Fibroblast of lung (primary cell): Measurements from ENCODE around the gene GALNT12. TPM values are rescaled to one million over a fixed set of nuclear protein-coding genes. Genes with fewer than 3 reads are reported as not detected.

Experiments used
- DNase-seq, 2 donors: peaks; one replicate each; pipeline versions ENCODE4 v3.0.0 to v3.0.0-alpha.2; 2010; ENCODE audit warnings: low read depth in 2 of 2
- H2AFZ ChIP-seq: 2 replicates; pipeline ENCODE4 v1.5.1; 2012; ENCODE audit warnings: low read length, control low read depth, inconsistent platforms
- H3K27ac ChIP-seq: 2 replicates; pipeline ENCODE4 v1.5.1; 2011; ENCODE audit warnings: low read length, control low read depth; ENCODE audit not compliant: insufficient read depth
- H3K27me3 ChIP-seq: 2 replicates; pipeline ENCODE4 v1.5.1; 2011; ENCODE audit warnings: mild to moderate bottlenecking, low read length; ENCODE audit not compliant: control insufficient read depth, insufficient read depth
- H3K36me3 ChIP-seq: 2 replicates; pipeline ENCODE4 v1.5.1; 2011; ENCODE audit warnings: low read length; ENCODE audit not compliant: control insufficient read depth, insufficient read depth
- H3K4me1 ChIP-seq: 2 replicates; pipeline ENCODE4 v1.5.1; 2011; ENCODE audit warnings: low read length; ENCODE audit not compliant: control insufficient read depth, insufficient read depth; ENCODE audit errors: extremely low read depth
- H3K4me2 ChIP-seq: 2 replicates; pipeline ENCODE4 v1.5.1; 2011; ENCODE audit warnings: low read length, control low read depth; ENCODE audit not compliant: insufficient read depth; ENCODE audit errors: extremely low read depth
- H3K4me3 ChIP-seq, 4 experiments: fragments of 200-600 bp in 1 of 4; sonication (generic) in 1 of 4; replicated peaks in 1 of 4; 2 replicates each; pipeline ENCODE4 v1.5.1; 2011 to 2016; ENCODE audit warnings: low read length in 4 of 4, low read depth in 3 of 4, mild to moderate bottlenecking in 3 of 4, control low read depth in 2 of 4, inconsistent platforms in 1 of 4, mixed read lengths in 1 of 4; ENCODE audit not compliant: insufficient read depth in 1 of 4; ENCODE audit errors: control extremely low read depth in 1 of 4
- H3K79me2 ChIP-seq: 2 replicates; pipeline ENCODE4 v1.5.1; 2012; ENCODE audit warnings: mild to moderate bottlenecking, low read length, inconsistent platforms; ENCODE audit not compliant: control insufficient read depth, insufficient read depth
- H3K9ac ChIP-seq: 2 replicates; pipeline ENCODE4 v1.5.1; 2011; ENCODE audit warnings: mild to moderate bottlenecking, low read length, control low read depth; ENCODE audit not compliant: insufficient read depth
- H3K9me3 ChIP-seq: 2 replicates; pipeline ENCODE4 v1.5.1; 2012; ENCODE audit warnings: low read depth, low read length; ENCODE audit not compliant: control insufficient read depth, insufficient read depth
- H4K20me1 ChIP-seq: 2 replicates; pipeline ENCODE4 v1.5.1; 2011; ENCODE audit warnings: low read length; ENCODE audit not compliant: control insufficient read depth, insufficient read depth; ENCODE audit errors: extremely low read depth
- EZH2 ChIP-seq: IDR thresholded peaks from 2 replicates; pipeline ENCODE4 v1.5.1; 2012; ENCODE audit warnings: low read length, control low read depth, mild to moderate bottlenecking; ENCODE audit errors: missing control alignments
- polyA plus RNA-seq, 2 donors: library from polyadenylated mRNA; depleted of rRNA in 1 of 2; stranded (reverse) in 1 of 2; unstranded in 1 of 2; fragments of >200 nt; gene quantifications; 2 replicates each; pipeline ENCODE4 v1.2.1, GENCODE V29; 2011 to 2012; ENCODE audit warnings: missing spikeins in 1 of 2
- total RNA-seq: library from RNA; depleted of rRNA; stranded (reverse); fragments of >200 nt; gene quantifications from 2 replicates; pipeline ENCODE4 v1.2.1, GENCODE V29; 2014
- TF ChIP-seq, protein P1 (sequence below), 2 donors: IDR thresholded peaks in 1 of 2; conservative IDR thresholded peaks in 1 of 2; 1 replicate in 1 of 2; 2 replicates in 1 of 2; pipeline ENCODE4 v1.5.1; 2011 to 2012; ENCODE audit warnings: low read length in 2 of 2, control low read depth in 1 of 2, inconsistent platforms in 1 of 2, low read depth in 1 of 2, mild to moderate bottlenecking in 1 of 2

The GALNT12 gene
- total and polyA plus RNA-seq, 2 donors (not counting 1 experiment from before 2014, with no cell fraction given): 9.4 to 18.2 TPM

DNA sequence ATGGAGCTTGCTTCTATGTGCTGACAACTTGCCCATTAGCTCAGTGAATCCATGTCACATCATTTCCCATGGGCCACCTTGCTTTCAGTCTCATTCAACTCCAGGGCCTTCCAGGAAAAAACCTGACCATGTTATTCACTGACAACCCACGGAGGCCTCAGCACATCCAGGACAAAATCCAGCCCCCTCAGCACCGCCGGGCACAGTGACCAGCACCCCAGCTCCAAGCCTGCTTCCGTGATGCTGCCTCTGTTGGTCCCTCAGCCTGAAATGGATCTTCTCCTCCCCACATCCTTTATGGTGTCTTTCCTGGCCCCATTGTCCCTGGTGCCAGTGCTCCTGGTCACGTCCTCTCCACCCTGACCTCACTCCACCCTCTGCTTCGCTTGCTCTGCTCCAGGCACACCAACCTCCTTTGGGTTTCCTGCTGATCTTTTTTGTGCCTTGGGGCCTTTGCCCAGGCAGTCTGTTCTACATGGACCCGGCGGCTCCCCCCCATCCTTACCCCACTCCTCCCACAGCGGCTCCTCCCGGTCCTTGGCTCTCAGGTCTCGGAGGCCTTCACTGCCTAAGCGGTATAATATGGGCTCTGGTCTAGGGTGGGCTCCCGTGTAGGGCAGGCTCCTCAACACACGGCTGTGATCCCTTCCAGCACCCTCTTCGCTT lies 36.1 kb upstream of the GALNT12 start:
- Histone ChIP-seq H3K9me3 (no peaks in the 10 kb centered on the region), H3K36me3 (peaks cover 2% of the 10 kb centered on the region), H3K27me3 (no peaks in the 10 kb centered on the region), H2AFZ (no peak overlapping the region), H3K4me1 (no peaks in the 10 kb centered on the region), H4K20me1 (no peaks in the 10 kb centered on the region), H3K4me3 (no peak overlapping the region), H3K79me2 (no peaks in the 10 kb centered on the region), H3K4me2 (no peak overlapping the region), H3K27ac (no peak overlapping the region), H3K9ac (no peak overlapping the region)
- DNase-seq: no peak
- TF ChIP-seq, protein P1, sequence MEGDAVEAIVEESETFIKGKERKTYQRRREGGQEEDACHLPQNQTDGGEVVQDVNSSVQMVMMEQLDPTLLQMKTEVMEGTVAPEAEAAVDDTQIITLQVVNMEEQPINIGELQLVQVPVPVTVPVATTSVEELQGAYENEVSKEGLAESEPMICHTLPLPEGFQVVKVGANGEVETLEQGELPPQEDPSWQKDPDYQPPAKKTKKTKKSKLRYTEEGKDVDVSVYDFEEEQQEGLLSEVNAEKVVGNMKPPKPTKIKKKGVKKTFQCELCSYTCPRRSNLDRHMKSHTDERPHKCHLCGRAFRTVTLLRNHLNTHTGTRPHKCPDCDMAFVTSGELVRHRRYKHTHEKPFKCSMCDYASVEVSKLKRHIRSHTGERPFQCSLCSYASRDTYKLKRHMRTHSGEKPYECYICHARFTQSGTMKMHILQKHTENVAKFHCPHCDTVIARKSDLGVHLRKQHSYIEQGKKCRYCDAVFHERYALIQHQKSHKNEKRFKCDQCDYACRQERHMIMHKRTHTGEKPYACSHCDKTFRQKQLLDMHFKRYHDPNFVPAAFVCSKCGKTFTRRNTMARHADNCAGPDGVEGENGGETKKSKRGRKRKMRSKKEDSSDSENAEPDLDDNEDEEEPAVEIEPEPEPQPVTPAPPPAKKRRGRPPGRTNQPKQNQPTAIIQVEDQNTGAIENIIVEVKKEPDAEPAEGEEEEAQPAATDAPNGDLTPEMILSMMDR (conservative IDR thresholded peaks at IDR 0.05 in 1 of 2, IDR thresholded peaks at IDR 0.05 in 1 of 2; ENCODE audit: low read depth in 1 of 2, low read length in 2 of 2): no peak
- no peak for TF ChIP-seq EZH2

DNA sequence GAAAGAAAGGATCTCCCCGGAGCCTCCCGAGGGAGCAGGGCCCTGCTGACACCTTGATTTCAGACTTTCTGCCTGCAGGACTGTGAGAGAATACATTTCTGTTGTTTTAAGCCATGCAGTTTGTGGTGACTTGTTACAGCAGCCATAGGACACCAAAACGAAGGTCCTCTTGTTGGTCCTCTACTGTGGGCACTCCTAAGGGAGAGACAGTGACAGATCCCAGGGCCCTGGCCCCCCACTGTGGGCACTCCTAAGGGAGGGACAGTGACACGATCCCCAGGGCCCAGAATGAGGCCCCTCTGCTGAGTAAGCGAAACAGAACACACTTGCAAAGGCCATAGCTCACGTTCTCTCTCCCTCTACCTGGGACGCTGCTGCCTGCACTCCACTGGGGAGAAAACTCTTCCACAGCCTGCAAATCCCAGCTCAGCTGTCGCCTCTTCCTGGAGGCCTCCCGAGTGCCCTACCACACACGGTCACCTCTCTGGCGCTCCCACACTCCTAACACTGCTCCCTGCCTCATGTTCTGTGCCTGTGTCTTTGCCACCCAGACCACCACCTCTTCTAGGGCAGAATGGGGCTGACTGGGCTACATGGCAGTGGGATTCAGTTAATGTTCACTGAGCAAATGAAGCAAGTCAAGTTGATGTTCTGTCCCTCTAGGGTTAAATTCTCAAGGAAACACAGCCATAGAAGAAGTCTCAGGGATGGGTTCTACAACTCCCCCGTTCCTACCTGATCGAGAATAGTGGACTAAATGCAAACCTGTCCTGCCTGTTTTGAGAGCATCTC lies 34.9 kb upstream of the GALNT12 start:
- Histone ChIP-seq H3K36me3 (peaks cover 2% of the 10 kb centered on the region), H3K4me3 (no peak overlapping the region), H3K9me3 (no peaks in the 10 kb centered on the region), H4K20me1 (no peaks in the 10 kb centered on the region), H3K27me3 (no peaks in the 10 kb centered on the region), H2AFZ (no peak overlapping the region), H3K27ac (no peak overlapping the region), H3K9ac (no peak overlapping the region), H3K4me2 (no peak overlapping the region), H3K79me2 (no peaks in the 10 kb centered on the region), H3K4me1 (no peaks in the 10 kb centered on the region)
- no peak for DNase-seq
- TF ChIP-seq, protein P1 (conservative IDR thresholded peaks at IDR 0.05 in 1 of 2, IDR thresholded peaks at IDR 0.05 in 1 of 2; ENCODE audit: low read depth in 1 of 2, low read length in 2 of 2): no peak
- TF ChIP-seq EZH2: no peak

DNA sequence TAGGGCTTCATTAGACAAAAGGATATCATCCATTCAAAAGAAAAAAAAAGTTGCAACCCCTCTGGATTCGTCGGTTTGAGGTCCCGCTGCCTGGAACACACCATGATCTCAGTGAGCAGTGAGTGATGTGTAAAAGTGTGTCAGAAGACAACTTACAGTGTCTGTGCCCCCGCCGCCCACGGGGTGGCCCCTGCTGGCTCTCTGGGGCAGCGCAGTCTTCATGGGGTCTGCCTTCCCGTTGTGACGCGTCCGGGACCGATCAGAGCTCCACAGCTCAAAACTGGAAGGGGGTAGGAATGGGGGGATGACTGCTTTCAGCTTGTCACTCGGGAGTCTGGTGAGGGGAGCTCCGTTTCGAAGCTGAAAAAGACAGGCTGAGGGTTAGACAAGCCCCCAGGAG lies 33.7 kb upstream of the GALNT12 start:
- no peak overlapping the region for H3K4me2 ChIP-seq
- peaks cover 2% of the 10 kb centered on the region for H3K36me3 ChIP-seq
- no peak overlapping the region for H3K27ac ChIP-seq
- no peaks in the 10 kb centered on the region for H3K4me1 ChIP-seq
- DNase-seq: no peak
- no peak overlapping the region for H2AFZ ChIP-seq
- H3K9ac ChIP-seq: no peak overlapping the region
- H3K4me3 ChIP-seq: no peak overlapping the region
- no peaks in the 10 kb centered on the region for H3K79me2 ChIP-seq
- H3K9me3 ChIP-seq: no peaks in the 10 kb centered on the region
- TF ChIP-seq, protein P1 (conservative IDR thresholded peaks at IDR 0.05 in 1 of 2, IDR thresholded peaks at IDR 0.05 in 1 of 2; ENCODE audit: low read depth in 1 of 2, low read length in 2 of 2): no peak
- TF ChIP-seq EZH2: no peak
- no peaks in the 10 kb centered on the region for H4K20me1 ChIP-seq
- H3K27me3 ChIP-seq: no peaks in the 10 kb centered on the region
